OCI-LY1 (cell line): ENCODE results near the gene USPL1.

Experiments used
- H2AFZ ChIP-seq: fragments of 200-600 bp; sonication (generic), shearing (Covaris generic); 2 replicates; pipeline ENCODE4 v1.6.0; 2014; ENCODE audit warnings: antibody characterized with exemption, mild to moderate bottlenecking, low read length
- H3F3A ChIP-seq: fragments of 200-600 bp; sonication (generic), shearing (Covaris generic); 2 replicates; pipeline ENCODE4 v1.6.0; 2014; ENCODE audit warnings: mild to moderate bottlenecking, antibody characterized with exemption, low read length, moderate library complexity; ENCODE audit not compliant: insufficient read depth
- H3K27ac ChIP-seq: fragments of 200-600 bp; sonication (generic); 2 replicates; pipeline ENCODE4 v1.5.1; 2014; ENCODE audit warnings: low read length, mixed run types, mild to moderate bottlenecking, low read depth; ENCODE audit not compliant: poor library complexity, severe bottlenecking
- H3K27me3 ChIP-seq: fragments of 200-600 bp; sonication (generic); 2 replicates; pipeline ENCODE4 v1.6.0; 2014; ENCODE audit warnings: antibody characterized with exemption, mild to moderate bottlenecking, low read length, moderate library complexity; ENCODE audit not compliant: insufficient read depth
- H3K36me3 ChIP-seq: fragments of 200-600 bp; sonication (generic); 2 replicates; pipeline ENCODE4 v1.6.1; 2014; ENCODE audit warnings: mild to moderate bottlenecking, antibody characterized with exemption, low read length, moderate library complexity, mixed read lengths; ENCODE audit not compliant: insufficient read depth
- H3K4me1 ChIP-seq: fragments of 200-600 bp; sonication (generic); 2 replicates; pipeline ENCODE4 v1.5.1; 2014; ENCODE audit warnings: mild to moderate bottlenecking, low read length, moderate library complexity; ENCODE audit not compliant: insufficient read depth, severe bottlenecking
- H3K4me2 ChIP-seq: fragments of 200-600 bp; sonication (generic), shearing (Covaris generic); 2 replicates; pipeline ENCODE4 v1.6.1; 2014; ENCODE audit warnings: low read length
- H3K4me3 ChIP-seq: fragments of 200-600 bp; sonication (generic); 2 replicates; pipeline ENCODE4 v1.5.1; 2014; ENCODE audit warnings: low read length, low read depth, mild to moderate bottlenecking, mixed read lengths; ENCODE audit not compliant: poor library complexity, severe bottlenecking
- H3K79me2 ChIP-seq: fragments of 200-600 bp; shearing (Covaris generic); 2 replicates; pipeline ENCODE4 v1.6.1; 2016; ENCODE audit warnings: mixed run types, low read length, mixed read lengths; ENCODE audit not compliant: insufficient read depth
- H3K9ac ChIP-seq: fragments of 200-600 bp; sonication (generic), shearing (Covaris generic); 2 replicates; pipeline ENCODE4 v1.6.1; 2014; ENCODE audit warnings: mild to moderate bottlenecking, low read length, mixed read lengths
- H3K9me2 ChIP-seq: fragments of 200-600 bp; sonication (generic), shearing (Covaris generic); 2 replicates; pipeline ENCODE4 v1.6.1; 2014; ENCODE audit warnings: low read depth, mild to moderate bottlenecking, low read length, mixed read lengths
- H3K9me3 ChIP-seq: fragments of 200-600 bp; shearing (Covaris generic); 2 replicates; pipeline ENCODE4 v1.6.1; 2014; ENCODE audit warnings: low read length, mixed read lengths
- H4K20me1 ChIP-seq: fragments of 200-600 bp; sonication (generic), shearing (Covaris generic); 2 replicates; pipeline ENCODE4 v1.6.0; 2016; ENCODE audit warnings: mild to moderate bottlenecking, low read length; ENCODE audit not compliant: insufficient read depth
- CTCF ChIP-seq: fragments of 200-600 bp; sonication (generic), shearing (Covaris generic); IDR thresholded peaks from 2 replicates; pipeline ENCODE4 v1.5.1; 2017; ENCODE audit warnings: mild to moderate bottlenecking, antibody characterized with exemption, low read length, moderate library complexity, mixed read lengths
- EZH2 ChIP-seq: fragments of 200-600 bp; sonication (generic), shearing (Covaris generic); IDR thresholded peaks from 2 replicates; pipeline ENCODE4 v1.8.0; 2017; ENCODE audit warnings: borderline replicate concordance, mixed run types, mild to moderate bottlenecking, antibody characterized with exemption, low read length, moderate library complexity, mixed read lengths

The USPL1 gene

GRCh38 chr13:30633861-30634260 is 16.1 kb downstream of the USPL1 start:
- H3F3A ChIP-seq, result no peaks in the 10 kb centered on the region
- H3K79me2 ChIP-seq, result peaks cover 65% of the 10 kb centered on the region
- no peaks in the 10 kb centered on the region for H3K27me3 ChIP-seq
- no peak overlapping the region for H2AFZ ChIP-seq
- H3K9me3 ChIP-seq, result 0 out of 2 replicates have a peak, but pooled peaks cover 3% of the 10 kb centered on the region
- TF ChIP-seq CTCF (no peak), EZH2 (no peak)
- peaks cover 6% of the 10 kb centered on the region for H3K4me1 ChIP-seq
- no peaks in the 10 kb centered on the region for H3K9me2 ChIP-seq
- no peak overlapping the region for H3K4me2 ChIP-seq
- H3K4me3 ChIP-seq, result no peak overlapping the region
- H3K9ac ChIP-seq, result no peak overlapping the region
- H3K27ac ChIP-seq, result no peak overlapping the region
- H3K36me3 ChIP-seq, result peaks cover 82% of the 10 kb centered on the region
- no peaks in the 10 kb centered on the region for H4K20me1 ChIP-seq

- no peak overlapping the region for H3K27ac ChIP-seq
- no peak for TF ChIP-seq CTCF
- no peak for TF ChIP-seq EZH2
- peaks cover 79% of the 10 kb centered on the region for H3K36me3 ChIP-seq
- no peaks in the 10 kb centered on the region for H4K20me1 ChIP-seq
- H3K9me2 ChIP-seq, result no peaks in the 10 kb centered on the region
- H3K4me1 ChIP-seq, result peaks cover 6% of the 10 kb centered on the region
- H3K4me2 ChIP-seq, result no peak overlapping the region
- H2AFZ ChIP-seq, result no peak overlapping the region
- peaks cover 60% of the 10 kb centered on the region for H3K79me2 ChIP-seq
- H3K9me3 ChIP-seq, result 0 out of 2 replicates have a peak, but pooled peaks cover 3% of the 10 kb centered on the region
- no peak overlapping the region for H3K4me3 ChIP-seq
- no peaks in the 10 kb centered on the region for H3F3A ChIP-seq
- no peak overlapping the region for H3K9ac ChIP-seq
- H3K27me3 ChIP-seq, result no peaks in the 10 kb centered on the region
Measured at GRCh38 chr13:30634838-30635237, 17.1 kb downstream of the USPL1 start.

GRCh38 chr13:30638301-30638700 is 20.6 kb downstream of the USPL1 start:
- Histone ChIP-seq H3F3A (no peaks in the 10 kb centered on the region), H3K4me3 (no peak overlapping the region), H2AFZ (no peak overlapping the region), H3K9me2 (no peaks in the 10 kb centered on the region), H3K4me2 (no peak overlapping the region), H3K79me2 (peaks cover 39% of the 10 kb centered on the region), H3K9me3 (0 out of 2 replicates have a peak, but pooled peaks cover 3% of the 10 kb centered on the region), H3K9ac (no peak overlapping the region), H3K27ac (no peak overlapping the region), H3K27me3 (no peaks in the 10 kb centered on the region), H4K20me1 (no peaks in the 10 kb centered on the region), H3K36me3 (peaks cover 83% of the 10 kb centered on the region), H3K4me1 (peaks cover 6% of the 10 kb centered on the region)
- no peak for TF ChIP-seq CTCF
- TF ChIP-seq EZH2, result no peak
